Osteocyte (in vitro differentiated cells): Measurements from ENCODE around the gene GNPTG. TPM values are rescaled to one million over a fixed set of nuclear protein-coding genes. Genes with fewer than 3 reads are reported as not detected.

Experiments used
- DNase-seq: peaks from one replicate; pipeline ENCODE4 v3.0.0; 2021; ENCODE audit warnings: mixed read lengths; ENCODE audit not compliant: unreplicated experiment; ENCODE audit errors: extremely low spot score
- H3K27ac Mint-ChIP-seq: one replicate; pipeline ENCODE4 v1.8.0; 2021; ENCODE audit warnings: mild to moderate bottlenecking, mixed read lengths; ENCODE audit not compliant: unreplicated experiment
- H3K27me3 Mint-ChIP-seq: one replicate; pipeline ENCODE4 v1.8.0; 2021; ENCODE audit warnings: mixed read lengths; ENCODE audit not compliant: unreplicated experiment
- H3K36me3 Mint-ChIP-seq: one replicate; pipeline ENCODE4 v1.8.0; 2021; ENCODE audit warnings: mixed read lengths; ENCODE audit not compliant: unreplicated experiment
- H3K4me1 Mint-ChIP-seq: one replicate; pipeline ENCODE4 v1.8.0; 2021; ENCODE audit warnings: mixed read lengths; ENCODE audit not compliant: unreplicated experiment
- H3K4me3 Mint-ChIP-seq: one replicate; pipeline ENCODE4 v1.8.0; 2021; ENCODE audit warnings: mild to moderate bottlenecking, moderate library complexity, mixed read lengths; ENCODE audit not compliant: unreplicated experiment
- H3K9me3 Mint-ChIP-seq: one replicate; pipeline ENCODE4 v1.8.0; 2021; ENCODE audit warnings: mixed read lengths; ENCODE audit not compliant: unreplicated experiment
- CTCF ChIP-seq: fragments of 200-600 bp; sonication (generic); IDR thresholded peaks from 2 replicates; pipeline ENCODE4 v1.5.0; 2021; ENCODE audit warnings: antibody characterized with exemption, mild to moderate bottlenecking, moderate library complexity
- total RNA-seq: library from RNA; stranded (reverse); gene quantifications from 2 replicates; pipeline ENCODE4 v1.2.1, GENCODE V29; 2021

The GNPTG gene
- total RNA-seq, 1 donor from 2014 or later = 94.3 TPM

GRCh38 chr16:1334739-1335138 lies 17.0 kb upstream of the GNPTG start:
- Mint-ChIP-seq H3K36me3 (no peaks in the 10 kb centered on the region), H3K27ac (no peak overlapping the region), H3K9me3 (no peaks in the 10 kb centered on the region), H3K4me1 (peaks cover 11% of the 10 kb centered on the region), H3K27me3 (peaks cover 34% of the 10 kb centered on the region), H3K4me3 (no peak overlapping the region)
- DNase-seq = no peak
- no peak for TF ChIP-seq CTCF

- Mint-ChIP-seq H3K9me3 (no peaks in the 10 kb centered on the region), H3K4me1 (peaks cover 11% of the 10 kb centered on the region), H3K4me3 (no peak overlapping the region), H3K27ac (no peak overlapping the region), H3K36me3 (no peaks in the 10 kb centered on the region), H3K27me3 (peaks cover 34% of the 10 kb centered on the region)
- DNase-seq = no peak
- TF ChIP-seq CTCF = no peak
Measured at GRCh38 chr16:1335211-1335971, 16.3 kb upstream of the GNPTG start.

GRCh38 chr16:1335996-1336395 lies 15.7 kb upstream of the GNPTG start:
- no peaks in the 10 kb centered on the region for H3K9me3 Mint-ChIP-seq
- H3K36me3 Mint-ChIP-seq = no peaks in the 10 kb centered on the region
- no peak for DNase-seq
- no peak overlapping the region for H3K27ac Mint-ChIP-seq
- H3K4me3 Mint-ChIP-seq = no peak overlapping the region
- no peak for TF ChIP-seq CTCF
- peaks cover 11% of the 10 kb centered on the region for H3K4me1 Mint-ChIP-seq
- peaks cover 34% of the 10 kb centered on the region for H3K27me3 Mint-ChIP-seq

- no peak for TF ChIP-seq CTCF
- Mint-ChIP-seq H3K27ac (no peak overlapping the region), H3K4me1 (peaks cover 8% of the 10 kb centered on the region), H3K4me3 (no peak overlapping the region), H3K9me3 (no peaks in the 10 kb centered on the region), H3K36me3 (no peaks in the 10 kb centered on the region), H3K27me3 (peaks cover 30% of the 10 kb centered on the region)
- DNase-seq = no peak
Measured at GRCh38 chr16:1336619-1337018, 15.1 kb upstream of the GNPTG start.

- DNase-seq = no peak
- no peak overlapping the region for H3K27ac Mint-ChIP-seq
- no peak for TF ChIP-seq CTCF
- no peaks in the 10 kb centered on the region for H3K36me3 Mint-ChIP-seq
- no peak overlapping the region for H3K4me3 Mint-ChIP-seq
- H3K9me3 Mint-ChIP-seq = no peaks in the 10 kb centered on the region
- peaks cover 24% of the 10 kb centered on the region for H3K27me3 Mint-ChIP-seq
- H3K4me1 Mint-ChIP-seq = peaks cover 5% of the 10 kb centered on the region
Measured at GRCh38 chr16:1337486-1337885, 14.2 kb upstream of the GNPTG start.
